Right ventricle myocardium inferior (tissue), 1 donor: ENCODE data around the gene CFTR. TPM values are rescaled to one million over a fixed set of nuclear protein-coding genes. Genes with fewer than 3 reads are reported as not detected.

Source experiments
- ATAC-seq: fragments of 200-7000 bp; cut with Tn5 transposase; one replicate; pipeline ENCODE4 v1.9.1; 2020; ENCODE audit warnings: mild to moderate bottlenecking, moderate library complexity
- DNase-seq: peaks from one replicate; pipeline ENCODE4 v3.0.0; 2021; ENCODE audit errors: missing footprints
- intact Hi-C: fragments of 100-400 bp; cut with DNase I; formaldehyde crosslinking; loops from one replicate; pipeline ENCODE4 v1.11.0; 2022
- total RNA-seq: library from RNA; stranded (reverse); fragmentation: NEBNext Ultra II Directional; extraction: Animal tissue kit (Norgen Biotek cat#: 25700); gene quantifications from one replicate; pipeline ENCODE4 v1.2.1, GENCODE V29; 2021
- donor health status: DM: no; HTN: yes; CAD: no; lungs with severe emphysema.

CFTR gene
- total RNA-seq, 1 donor from 2014 or later, result 0.87 TPM

DNA sequence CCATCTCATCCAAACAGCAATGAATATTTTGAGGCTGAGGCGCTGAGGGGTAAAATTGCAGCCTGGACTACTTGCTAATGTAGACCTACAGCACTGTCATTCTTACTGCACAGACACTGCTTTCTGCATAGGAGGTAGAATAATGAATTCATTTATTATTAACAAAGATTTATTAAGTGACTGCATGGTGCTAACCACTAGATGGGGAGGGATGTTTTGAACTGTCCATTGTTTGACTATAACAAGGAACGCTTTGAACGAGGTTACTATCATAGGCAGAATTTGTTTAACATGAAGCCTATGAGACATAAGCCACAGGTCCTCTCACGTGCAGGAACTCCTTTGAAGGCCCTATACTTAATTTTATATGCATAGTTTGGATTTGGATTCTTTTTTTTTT, 143.8 kb downstream of the CFTR start:
- DNase-seq (no peak), ATAC-seq (no peak)
- intact Hi-C loops, result no loop called here

DNA sequence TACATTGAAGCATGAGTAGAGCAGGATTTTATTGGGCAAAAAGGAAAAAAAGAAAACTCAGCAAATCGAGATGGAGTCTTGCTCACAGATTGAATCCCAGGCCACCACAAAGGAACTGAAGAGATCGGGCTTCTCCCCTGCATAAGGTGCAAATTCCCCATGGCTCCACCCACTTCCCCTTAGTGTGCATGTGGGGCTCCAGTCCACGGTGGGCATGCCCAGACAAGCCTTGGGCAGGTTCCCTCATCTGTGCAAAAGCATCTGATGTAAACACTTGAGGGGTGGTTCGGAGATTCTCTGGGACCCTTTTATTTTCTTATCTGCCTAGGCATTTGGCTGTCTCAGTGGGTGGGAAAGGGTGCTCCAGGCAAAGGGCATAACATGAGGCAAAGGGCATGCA, 150.7 kb downstream of the CFTR start:
- ATAC-seq, result no peak
- DNase-seq, result no peak
- intact Hi-C loops, result no loop called here

DNA sequence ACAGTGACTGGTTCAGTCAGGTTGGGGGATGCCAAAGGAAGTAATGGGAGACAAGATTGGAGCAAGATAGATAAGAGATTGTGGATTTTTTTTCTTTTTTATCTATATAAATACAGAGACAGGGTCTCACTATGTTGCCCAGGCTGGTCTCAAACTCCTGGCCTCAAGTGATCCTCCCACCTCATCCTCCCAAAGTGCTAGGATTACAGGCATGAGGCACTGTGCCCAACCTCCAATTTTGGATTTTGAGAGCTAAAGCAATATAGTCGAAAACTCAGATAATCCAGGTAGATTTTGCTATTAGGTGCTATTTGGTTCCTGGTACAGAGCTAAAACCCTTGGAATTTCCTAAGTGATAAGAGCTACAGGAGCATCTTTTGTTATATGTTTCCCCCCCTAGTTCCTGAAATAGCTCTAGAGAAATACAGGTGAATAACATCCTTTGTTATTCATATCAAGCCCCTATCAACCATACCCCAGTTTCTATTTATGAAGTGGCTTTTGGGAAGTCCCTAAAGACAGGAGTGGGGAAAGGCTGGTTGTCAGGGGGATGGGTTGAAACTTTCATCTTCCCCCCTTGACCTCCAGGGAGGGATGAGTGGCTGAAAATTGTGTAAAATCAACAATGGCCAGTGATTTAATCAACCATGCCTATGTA, 151.2 kb downstream of the CFTR start:
- intact Hi-C loops, result no loop called here
- DNase-seq (no peak), ATAC-seq (no peak)

DNA sequence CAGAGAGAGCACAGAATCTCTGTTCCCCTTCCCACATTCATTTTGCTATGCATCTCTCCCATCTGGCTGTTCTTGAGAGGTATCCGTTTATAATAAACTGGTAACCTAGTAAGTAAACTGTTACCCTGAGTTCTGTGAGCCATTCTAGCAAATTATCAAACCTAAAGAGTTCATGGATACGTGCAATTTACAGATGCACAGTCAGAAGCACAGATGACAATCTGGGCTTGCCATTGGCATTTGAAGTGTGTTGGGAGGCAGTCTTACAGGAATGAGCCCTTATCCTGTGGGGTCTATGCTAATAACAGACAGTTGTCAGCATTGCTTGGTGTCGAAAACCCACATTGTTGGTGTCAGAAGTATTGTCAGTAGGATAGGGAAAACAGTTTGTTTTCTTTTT, 151.8 kb downstream of the CFTR start:
- intact Hi-C loops, result no loop called here
- no peak for DNase-seq
- no peak for ATAC-seq

DNA sequence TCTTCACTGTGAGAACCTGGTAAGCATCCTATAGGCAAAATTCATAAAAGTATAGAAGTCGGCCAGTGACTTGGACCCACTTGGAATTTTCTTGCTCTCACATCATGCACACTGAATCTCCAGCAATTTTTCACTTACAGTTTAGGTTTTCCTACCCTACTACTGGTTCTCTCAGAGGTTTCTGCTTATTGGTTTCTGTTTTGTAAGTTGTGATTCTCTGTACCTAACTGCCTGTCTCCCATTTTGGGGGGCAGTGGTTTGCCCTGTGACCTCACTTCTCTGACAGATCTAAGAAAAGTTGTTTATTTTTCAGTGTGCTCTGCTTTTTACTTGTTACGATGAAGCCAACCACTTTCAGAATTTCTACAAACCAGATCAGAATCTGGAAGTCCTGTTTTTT, 158.1 kb downstream of the CFTR start:
- ATAC-seq (no peak), DNase-seq (no peak)
- intact Hi-C loops, result no loop called here

DNA sequence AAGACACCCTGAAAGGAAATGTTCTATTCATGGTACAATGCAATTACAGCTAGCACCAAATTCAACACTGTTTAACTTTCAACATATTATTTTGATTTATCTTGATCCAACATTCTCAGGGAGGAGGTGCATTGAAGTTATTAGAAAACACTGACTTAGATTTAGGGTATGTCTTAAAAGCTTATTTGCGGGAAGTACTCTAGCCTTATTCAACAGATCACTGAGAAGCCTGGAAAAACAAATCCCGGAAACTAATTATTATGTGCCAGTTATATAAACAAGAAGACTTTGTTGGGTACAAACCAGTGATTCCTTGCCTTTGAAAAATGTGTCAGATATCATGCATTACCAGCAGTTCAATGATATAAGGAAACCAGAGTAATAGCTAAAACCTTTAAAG, 160.1 kb downstream of the CFTR start:
- intact Hi-C loops, result no loop called here
- no peak for DNase-seq
- ATAC-seq, result no peak

DNA sequence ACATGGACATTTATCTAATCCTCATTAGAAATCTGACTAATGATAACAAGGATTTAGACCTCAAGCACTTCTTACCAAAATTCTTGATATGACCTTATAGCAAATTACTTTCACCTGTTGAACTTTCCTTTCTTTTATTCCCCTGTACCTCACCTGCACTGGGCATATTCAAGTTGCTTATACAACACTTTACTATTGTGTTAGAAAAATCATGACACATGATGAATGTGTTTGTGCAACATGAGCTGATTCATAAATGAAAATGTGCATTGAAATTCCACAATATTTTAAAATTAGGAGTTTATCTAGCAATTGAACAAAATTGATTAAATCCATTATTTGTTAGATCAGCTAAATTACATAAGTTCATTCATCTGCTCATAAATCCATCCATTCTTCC, 160.6 kb downstream of the CFTR start:
- DNase-seq (no peak), ATAC-seq (no peak)
- intact Hi-C loops, result no loop called here

DNA sequence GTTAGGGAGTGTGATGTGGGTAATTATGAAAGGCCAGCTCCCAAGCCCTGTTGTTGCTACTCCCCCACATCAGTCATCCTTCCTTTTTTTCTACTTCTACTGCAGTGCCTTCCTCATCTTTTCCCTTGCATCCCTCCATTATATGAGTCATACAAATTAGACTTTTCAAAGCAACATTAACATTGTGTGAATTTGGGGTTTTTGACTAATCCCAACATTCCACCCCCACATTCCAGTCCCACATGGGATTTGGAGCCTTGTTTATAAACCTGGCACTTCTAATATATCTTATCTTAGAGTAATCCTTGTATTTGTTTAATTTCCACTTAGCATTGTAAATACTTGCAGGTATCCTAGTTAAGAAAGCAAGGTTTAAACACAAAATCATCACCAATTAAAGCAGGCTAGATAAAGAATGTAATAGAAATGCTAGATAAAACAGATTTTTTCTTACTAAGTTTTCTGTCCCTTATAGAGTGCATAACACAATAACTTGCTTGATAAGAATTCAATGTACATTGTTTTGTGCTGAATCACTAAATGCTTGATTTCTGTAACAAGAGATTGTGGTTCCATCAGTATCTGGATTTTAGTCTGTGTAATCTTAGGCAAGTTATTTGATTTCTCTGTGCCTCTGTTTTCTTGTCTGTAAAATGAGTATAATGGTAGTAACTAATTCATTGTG, 165.8 kb downstream of the CFTR start:
- intact Hi-C loops, result no loop called here
- DNase-seq (no peak), ATAC-seq (no peak)

DNA sequence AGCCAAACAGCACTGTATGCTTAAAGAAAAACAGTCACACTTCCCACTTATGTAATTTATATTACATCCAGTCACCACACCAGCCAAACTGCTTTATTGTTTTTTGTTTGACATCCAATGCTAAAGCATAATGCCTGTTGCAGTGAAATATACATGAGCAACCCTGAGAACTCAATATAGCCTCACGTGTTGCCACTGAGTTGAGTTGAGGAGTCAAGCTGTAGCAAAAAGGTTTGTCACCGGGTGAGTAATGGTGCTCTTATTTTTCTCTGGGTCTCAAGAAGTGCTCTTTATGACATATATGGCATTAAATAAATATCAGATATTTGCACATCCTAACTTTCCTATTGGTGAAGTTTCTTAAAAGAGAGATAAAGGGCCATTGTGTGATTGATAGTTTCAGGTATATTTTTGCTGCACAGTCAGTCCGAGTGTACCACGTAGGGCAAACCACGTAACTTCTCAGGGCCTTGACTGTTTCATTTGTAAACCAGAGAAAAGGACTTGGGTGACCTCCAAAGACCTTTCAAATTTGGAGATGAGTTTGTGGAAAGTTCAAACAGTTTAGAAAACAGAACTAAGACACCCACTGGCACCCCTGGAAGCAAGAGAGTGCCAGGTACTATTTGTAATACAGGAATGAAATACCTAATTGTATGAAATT, 168.5 kb downstream of the CFTR start:
- intact Hi-C loops, result no loop called here
- no peak for DNase-seq
- ATAC-seq, result no peak

DNA sequence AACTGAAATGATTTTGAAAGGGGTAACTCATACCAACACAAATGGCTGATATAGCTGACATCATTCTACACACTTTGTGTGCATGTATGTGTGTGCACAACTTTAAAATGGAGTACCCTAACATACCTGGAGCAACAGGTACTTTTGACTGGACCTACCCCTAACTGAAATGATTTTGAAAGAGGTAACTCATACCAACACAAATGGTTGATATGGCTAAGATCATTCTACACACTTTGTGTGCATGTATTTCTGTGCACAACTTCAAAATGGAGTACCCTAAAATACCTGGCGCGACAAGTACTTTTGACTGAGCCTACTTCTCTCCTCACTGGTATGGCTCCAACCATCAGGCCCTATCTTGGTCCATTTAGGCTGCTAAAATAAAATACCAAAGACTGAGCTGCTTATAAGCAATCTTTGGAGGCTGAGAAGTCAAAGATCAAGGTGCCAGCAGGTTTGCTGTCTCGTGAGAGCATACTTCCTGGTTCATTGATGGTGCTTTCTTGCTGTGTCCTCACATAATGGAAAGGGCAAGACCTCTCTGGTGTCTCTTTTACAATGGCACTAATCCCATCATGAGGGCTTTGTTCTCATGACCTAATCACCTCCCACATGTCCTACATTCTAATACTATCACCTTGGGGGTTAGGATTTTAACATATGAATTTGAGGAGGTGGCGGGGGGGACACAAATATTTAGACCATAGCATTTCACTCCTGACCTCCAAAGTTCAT, 173.3 kb downstream of the CFTR start:
- intact Hi-C loops, result no loop called here
- no peak for ATAC-seq

DNA sequence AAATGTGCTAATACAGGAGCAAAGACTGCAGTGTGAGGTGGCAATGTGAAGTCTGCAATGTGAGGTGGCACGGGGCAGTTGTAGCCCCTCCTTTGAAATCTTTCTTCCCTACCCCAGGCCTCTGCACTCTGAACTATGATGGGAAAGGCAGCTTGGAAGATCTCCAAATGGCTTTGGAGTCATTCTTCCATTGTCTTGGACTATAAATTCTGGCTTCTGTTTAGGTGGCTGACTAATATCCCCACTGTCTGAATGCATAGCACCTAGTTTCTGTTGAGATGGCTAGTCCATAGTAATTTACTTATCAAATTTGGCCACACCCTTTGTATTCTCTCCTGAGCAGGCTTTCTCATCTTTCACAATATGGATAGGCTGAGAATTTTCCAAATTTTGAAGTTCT, 175.0 kb downstream of the CFTR start:
- DNase-seq (no peak), ATAC-seq (no peak)
- intact Hi-C loops, result no loop called here

More for the DNA sequence above, 173.3 kb downstream of the CFTR start:
- no peak for DNase-seq

DNA sequence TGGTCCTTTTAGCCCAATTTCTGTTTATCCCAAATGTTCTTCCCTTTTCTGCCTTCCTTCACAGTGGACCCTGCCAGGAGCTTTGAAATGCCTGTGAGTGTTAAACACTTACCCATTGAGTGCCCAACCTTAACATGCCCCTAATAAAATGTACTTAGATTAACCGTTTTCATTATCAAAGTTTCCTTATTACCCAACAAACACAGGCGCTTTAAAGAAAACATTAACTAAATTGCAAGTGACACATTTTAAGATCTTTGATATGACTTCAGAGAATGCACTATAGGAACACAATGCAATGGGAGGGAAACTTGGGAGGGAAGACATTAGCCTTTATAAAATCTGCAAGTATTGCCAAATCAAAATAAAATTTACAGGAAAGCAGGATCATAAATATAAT, 177.0 kb downstream of the CFTR start:
- ATAC-seq (no peak), DNase-seq (no peak)
- intact Hi-C loops, result no loop called here

DNA sequence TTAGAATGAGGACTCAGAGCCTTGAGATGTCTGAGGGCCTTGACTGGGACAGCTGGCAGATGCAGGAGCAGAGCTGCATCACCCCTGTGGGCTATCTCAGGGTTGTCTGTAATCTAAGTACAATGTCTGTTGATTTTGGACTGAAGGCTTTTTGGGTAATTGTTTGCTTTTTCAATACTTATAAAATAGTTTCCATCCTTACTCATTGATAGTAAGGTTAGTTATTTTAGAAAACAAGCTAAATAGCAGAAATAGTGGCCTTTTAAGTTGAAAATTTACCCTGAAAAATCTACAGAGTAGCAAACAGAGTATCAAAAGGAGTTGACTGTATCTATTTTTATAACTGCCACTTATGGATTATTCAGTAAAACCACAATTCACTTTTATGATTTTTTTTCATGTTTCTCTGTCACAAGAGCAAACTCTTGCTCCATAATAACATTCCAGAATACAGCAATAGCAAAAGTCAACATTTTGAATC, 179.7 kb downstream of the CFTR start:
- intact Hi-C loops, result no loop called here
- DNase-seq (no peak), ATAC-seq (no peak)

DNA sequence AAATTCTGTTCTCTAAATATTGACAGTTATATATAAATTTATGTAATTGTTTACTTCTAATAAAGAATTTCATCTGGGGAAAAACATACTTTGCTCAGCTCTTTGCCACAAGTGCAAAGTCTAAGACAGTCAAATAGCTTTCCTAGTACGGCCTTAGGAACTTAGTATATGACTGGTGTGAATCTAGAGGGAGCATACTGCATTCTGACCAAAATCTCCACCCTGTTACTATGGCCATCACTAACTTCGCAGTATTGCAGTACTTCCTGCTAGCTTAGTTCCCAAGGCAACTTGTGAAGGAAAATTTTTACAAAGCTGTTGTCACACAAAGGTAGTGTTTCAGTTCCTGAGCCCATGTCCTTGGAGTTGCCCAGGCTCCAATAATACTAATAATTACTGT, 181.5 kb downstream of the CFTR start:
- intact Hi-C loops, result no loop called here
- DNase-seq (no peak), ATAC-seq (no peak)

DNA sequence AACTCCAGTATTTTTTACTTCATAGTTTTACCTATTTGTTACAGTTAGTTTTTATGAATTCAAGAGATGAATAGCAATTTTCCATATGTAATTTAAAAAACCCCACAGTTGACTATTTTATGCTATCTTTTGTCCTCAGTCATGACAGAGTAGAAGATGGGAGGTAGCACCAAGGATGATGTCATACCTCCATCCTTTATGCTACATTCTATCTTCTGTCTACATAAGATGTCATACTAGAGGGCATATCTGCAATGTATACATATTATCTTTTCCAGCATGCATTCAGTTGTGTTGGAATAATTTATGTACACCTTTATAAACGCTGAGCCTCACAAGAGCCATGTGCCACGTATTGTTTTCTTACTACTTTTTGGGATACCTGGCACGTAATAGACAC, 184.2 kb downstream of the CFTR start:
- intact Hi-C loops, result no loop called here
- ATAC-seq (no peak), DNase-seq (no peak)

DNA sequence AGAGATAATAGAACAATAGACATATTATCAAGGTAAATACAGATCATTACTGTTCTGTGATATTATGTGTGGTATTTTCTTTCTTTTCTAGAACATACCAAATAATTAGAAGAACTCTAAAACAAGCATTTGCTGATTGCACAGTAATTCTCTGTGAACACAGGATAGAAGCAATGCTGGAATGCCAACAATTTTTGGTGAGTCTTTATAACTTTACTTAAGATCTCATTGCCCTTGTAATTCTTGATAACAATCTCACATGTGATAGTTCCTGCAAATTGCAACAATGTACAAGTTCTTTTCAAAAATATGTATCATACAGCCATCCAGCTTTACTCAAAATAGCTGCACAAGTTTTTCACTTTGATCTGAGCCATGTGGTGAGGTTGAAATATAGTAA, 185.5 kb downstream of the CFTR start:
- intact Hi-C loops, result no loop called here
- DNase-seq, result no peak
- no peak for ATAC-seq

DNA sequence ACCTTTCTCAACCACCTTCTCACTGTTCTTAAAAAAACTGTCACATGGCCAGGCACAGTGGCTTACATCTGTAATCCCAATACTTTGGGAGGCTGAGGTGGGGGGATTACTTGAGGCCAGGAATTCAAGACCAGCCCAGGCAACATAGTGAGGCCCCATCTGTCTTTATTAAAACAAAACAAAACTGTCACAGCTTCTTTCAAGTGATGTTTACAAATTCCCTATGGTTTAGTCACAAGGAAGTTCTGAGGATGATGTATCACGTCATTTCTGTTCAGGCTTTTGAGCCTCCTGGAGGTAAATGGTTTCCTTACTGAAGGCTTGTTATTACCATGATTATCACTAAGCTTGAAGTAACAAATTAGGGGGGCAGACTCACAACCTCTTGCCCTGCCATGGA, 186.2 kb downstream of the CFTR start:
- ATAC-seq (no peak), DNase-seq (no peak)
- intact Hi-C loops, result no loop called here

DNA sequence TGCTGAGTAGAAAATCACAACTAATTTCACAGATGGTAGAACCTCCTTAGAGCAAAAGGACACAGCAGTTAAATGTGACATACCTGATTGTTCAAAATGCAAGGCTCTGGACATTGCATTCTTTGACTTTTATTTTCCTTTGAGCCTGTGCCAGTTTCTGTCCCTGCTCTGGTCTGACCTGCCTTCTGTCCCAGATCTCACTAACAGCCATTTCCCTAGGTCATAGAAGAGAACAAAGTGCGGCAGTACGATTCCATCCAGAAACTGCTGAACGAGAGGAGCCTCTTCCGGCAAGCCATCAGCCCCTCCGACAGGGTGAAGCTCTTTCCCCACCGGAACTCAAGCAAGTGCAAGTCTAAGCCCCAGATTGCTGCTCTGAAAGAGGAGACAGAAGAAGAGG, 186.9 kb downstream of the CFTR start:
- DNase-seq, result no peak
- no peak for ATAC-seq
- intact Hi-C loops, result no loop called here

DNA sequence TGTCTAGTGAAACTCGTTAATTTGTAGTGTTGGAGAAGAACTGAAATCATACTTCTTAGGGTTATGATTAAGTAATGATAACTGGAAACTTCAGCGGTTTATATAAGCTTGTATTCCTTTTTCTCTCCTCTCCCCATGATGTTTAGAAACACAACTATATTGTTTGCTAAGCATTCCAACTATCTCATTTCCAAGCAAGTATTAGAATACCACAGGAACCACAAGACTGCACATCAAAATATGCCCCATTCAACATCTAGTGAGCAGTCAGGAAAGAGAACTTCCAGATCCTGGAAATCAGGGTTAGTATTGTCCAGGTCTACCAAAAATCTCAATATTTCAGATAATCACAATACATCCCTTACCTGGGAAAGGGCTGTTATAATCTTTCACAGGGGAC, 187.6 kb downstream of the CFTR start:
- DNase-seq (no peak), ATAC-seq (no peak)
- intact Hi-C loops, result no loop called here

DNA sequence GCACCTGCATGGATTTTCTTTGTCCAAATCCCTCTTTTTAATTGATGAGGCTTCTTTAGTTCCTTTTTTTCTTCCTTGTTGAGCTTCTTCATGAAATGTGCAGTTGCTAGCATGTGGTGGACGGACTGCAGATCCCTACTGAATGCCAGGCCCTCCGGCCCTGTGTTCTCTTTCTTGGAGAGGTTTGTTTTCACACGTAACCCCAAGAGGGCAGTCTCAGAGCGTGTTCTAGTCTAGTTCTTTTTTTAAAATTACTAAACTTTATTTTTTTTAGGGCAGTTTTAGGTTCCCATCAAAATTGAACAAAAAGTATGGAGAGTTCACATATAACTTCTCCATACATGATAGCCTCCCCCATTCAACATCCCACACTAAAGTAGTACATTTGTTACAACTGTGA, 190.0 kb downstream of the CFTR start:
- intact Hi-C loops, result no loop called here
- no peak for DNase-seq
- ATAC-seq, result no peak
